NCI-H187 treated with DMSO at 0.1 percent for 48 hours (cell line): ENCODE results near the gene SUMF1.

ENCODE experiments used
- DNase-seq: peaks from one replicate; lab custom pipeline; 2025; lab: John Stamatoyannopoulos, UW

SUMF1 gene

GRCh38 chr3:4385201-4385600 lies 81.9 kb downstream of the SUMF1 start:
- no peak for DNase-seq

DNA sequence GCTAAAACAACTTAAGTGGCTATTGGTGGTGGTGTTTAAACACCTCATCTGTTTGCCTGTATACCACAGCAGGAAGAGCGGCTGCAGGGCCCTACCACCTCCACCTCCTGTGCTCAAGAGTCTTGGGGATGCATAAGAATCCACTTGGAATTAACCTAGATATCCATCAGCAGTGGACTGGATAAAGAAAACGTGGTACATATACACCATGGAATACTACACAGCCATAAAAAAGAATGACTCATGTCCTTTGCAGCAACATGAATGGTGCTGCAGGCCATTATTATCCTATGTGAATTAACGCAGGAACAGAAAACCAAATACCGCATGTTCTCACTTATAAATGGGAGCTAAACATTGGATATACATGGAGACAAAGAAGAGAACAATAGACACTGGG lies 87.1 kb downstream of the SUMF1 start:
- DNase-seq = no peak

- DNase-seq = no peak
These were observed 90.6 kb downstream of the SUMF1 start for GRCh38 chr3:4376499-4376898.

GRCh38 chr3:4375911-4376310 lies 91.2 kb downstream of the SUMF1 start:
- DNase-seq = no peak

GRCh38 chr3:4373669-4374068 lies 93.4 kb downstream of the SUMF1 start:
- no peak for DNase-seq

GRCh38 chr3:4362523-4362922 lies 104.5 kb downstream of the SUMF1 start:
- no peak for DNase-seq

DNA sequence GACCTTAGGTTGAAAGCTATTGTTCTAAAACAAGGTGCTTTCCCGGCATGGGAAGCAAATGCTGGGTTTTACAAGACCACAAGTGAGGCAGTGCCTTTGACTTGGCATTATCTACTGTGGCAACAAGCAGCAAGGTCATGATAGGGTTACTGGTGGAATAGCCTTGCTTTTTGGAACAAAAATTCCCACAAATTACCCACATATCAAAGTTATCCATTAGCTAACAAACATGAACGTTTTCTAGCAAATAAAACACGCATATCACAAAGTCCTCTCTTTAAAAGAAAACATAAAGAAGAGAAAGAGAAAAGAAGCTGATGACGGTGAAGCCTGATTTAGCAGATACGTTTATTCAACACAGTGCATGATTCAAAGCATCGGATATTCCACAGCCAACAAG lies 106.3 kb downstream of the SUMF1 start:
- DNase-seq = no peak

DNA sequence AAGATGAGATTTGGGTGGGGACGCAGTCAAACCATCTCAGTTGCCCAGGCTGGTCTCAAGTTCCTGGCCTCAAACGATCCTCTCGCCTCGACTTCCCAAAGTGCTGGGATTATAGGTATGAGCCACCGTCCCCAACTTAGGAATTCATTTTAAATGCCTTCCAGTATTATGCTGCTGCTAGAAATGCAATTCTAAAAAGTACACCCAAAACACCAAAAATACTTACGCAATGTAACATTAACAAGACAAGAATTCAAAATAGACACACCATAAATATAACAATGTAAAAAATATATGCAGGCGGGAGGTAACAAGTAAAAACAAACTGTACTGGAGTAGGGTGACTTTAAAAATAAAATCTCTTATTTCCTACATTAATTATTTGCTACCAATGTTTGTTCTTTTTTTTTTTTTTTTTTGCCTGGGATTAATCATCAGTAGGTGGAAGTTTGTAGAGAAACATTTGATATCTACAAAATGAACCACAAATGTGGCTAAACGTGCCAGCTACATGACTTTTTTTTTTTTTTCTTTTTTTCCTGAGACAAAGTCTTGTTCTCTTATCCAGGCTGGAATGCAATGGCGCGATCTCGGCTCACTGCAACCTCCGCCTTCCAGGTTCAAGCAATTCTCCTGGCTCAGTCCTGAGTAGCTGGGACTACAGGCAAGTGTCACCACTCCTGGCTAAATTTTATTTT lies 107.1 kb downstream of the SUMF1 start:
- no peak for DNase-seq

GRCh38 chr3:4358273-4358672 lies 108.8 kb downstream of the SUMF1 start:
- no peak for DNase-seq

DNA sequence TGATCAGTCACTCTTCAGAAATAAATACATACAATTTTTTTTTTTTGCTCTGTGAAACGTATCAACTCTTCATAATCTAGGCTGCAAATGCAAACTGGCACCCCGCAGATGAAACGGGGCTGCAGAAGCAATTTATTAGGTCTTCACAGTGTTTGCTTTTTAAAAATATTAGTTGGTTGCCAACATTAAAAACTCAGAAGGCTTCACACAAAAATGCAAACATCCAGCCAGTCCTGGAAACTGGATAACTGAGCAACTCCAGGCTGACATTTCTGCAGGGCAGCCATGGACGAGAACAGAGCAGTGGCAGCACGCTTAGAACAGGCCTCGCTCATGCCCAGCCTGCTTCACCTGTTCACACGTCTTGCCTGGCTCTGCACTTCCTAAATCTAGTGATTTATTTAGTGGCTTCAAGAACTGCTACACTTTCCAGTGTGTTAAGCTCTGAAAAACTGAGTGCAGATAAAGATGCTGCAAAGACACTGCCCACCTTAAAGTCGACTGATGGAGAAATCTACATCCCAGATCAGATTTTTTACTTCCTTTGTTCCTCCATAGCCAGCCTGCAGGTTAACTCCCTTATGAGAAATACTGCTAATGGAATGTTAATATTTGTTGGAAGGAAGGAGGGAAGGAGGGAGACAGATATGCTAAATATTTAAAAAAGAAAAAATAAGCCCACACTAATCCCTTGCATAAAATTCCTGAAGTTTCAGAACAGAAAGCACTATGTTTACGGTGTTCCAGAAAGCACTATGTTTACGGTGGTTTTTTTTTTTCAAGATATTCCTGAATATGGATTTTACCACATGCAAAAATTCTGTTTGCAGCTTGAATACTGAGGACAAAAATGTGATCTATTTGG lies 110.3 kb downstream of the SUMF1 start:
- DNase-seq = no peak

DNA sequence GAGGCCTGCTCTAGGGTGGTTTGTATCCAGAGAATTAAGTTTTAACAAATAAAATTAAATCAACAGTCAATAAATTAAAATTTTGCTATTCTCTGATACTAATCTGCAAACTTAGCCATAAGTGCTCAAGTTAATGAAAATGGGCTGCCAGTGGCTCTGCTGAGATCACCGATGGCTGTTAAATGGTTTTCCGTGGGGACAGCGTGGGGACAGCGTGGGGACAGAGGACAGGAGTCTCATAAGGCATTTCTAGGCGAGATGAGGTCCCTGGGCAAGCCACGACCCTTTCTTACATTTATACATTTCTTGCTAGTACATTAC lies 110.9 kb downstream of the SUMF1 start:
- no peak for DNase-seq

GRCh38 chr3:4355401-4356219 lies 111.5 kb downstream of the SUMF1 start:
- DNase-seq = no peak

- DNase-seq = no peak
These were observed 115.2 kb downstream of the SUMF1 start for GRCh38 chr3:4351872-4352271.

- DNase-seq = no peak
These were observed 115.8 kb downstream of the SUMF1 start for GRCh38 chr3:4351164-4351855.

DNA sequence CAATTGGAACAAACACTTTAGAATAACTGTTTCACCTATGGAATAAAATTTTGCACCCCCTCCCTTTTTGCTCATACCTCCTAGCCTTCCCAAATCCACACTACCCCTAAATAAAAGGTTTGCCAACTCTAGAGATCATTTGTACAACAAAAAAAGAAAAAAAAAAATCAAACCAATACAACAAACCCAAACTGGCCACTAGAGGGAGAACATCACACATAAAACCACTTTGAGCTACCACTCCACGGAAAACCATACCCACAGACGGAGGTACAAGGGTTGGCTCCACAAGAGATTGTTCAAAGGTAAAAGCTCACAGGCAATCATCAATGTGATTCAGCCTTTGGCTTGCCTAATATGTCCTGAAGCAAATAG lies 116.3 kb downstream of the SUMF1 start:
- no peak for DNase-seq

DNA sequence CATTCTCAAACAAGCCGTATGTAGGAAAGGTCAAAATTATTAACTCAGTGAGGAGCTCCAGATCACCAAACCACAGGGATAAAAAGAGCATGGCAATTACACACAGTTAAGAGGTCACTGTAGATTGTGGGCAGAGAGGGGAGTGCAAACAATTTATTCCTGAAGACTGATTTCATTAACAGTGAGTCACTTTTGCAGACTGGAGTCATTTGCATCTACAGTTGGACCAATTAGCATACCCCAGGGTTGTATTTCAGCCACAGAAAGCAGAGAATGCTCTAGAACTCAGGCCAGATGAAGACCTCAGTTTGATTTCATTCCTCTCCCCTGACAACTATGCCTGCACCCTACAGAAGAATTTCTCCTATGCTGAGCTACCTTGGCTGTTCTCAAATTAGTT lies 123.8 kb downstream of the SUMF1 start:
- no peak for DNase-seq

DNA sequence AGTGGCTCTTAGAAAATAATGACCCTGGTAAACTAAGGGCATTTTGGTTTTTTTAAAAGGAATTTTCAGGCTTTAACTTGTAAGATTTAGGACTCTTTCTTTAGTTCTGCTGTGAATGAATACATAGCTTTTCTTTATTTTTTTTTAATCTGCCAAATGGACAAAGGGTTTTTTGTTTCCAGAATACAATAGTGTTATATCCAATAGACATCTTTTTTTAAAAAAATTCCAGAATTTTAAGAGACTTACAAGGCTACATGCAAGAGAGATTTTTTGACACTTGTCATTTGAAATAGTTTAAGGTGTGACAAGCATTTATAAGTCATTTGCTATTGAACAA lies 125.8 kb downstream of the SUMF1 start:
- DNase-seq = no peak

- no peak for DNase-seq
These were observed 126.4 kb downstream of the SUMF1 start for GRCh38 chr3:4340411-4341335.

DNA sequence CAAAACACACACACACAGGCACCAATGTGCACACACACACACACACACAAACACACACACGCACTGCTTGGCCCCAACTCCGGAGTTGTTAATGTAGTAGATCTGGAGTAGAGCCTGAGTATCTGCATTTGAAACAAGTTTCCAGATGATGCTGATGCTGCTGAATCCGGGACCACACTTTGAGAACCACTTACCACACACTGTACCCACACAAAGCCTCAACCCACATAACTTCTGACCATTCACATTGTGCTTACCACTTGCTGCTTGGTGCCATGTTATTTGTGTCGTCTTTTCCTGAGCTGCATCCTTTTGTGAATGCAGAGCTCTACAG lies 127.0 kb downstream of the SUMF1 start:
- DNase-seq = no peak

DNA sequence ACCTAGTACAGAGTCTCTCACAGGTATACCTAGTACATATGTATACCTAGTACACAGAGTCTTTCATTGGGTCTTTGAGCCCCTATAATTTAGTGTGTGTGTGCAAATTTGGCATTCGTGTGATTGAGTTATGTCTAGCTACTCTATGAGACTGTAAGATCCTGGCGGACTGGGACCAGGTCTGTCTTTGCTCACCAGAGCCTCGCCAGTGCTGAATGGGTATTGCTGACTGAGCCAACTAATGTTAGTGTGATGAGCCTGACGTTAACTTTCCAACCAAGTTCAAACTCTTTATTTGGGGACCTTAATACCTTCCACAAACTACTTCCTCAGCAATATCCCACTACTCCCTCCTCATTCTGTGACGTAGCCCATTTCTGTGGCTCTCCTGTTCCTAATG lies 128.3 kb downstream of the SUMF1 start:
- DNase-seq = no peak

DNA sequence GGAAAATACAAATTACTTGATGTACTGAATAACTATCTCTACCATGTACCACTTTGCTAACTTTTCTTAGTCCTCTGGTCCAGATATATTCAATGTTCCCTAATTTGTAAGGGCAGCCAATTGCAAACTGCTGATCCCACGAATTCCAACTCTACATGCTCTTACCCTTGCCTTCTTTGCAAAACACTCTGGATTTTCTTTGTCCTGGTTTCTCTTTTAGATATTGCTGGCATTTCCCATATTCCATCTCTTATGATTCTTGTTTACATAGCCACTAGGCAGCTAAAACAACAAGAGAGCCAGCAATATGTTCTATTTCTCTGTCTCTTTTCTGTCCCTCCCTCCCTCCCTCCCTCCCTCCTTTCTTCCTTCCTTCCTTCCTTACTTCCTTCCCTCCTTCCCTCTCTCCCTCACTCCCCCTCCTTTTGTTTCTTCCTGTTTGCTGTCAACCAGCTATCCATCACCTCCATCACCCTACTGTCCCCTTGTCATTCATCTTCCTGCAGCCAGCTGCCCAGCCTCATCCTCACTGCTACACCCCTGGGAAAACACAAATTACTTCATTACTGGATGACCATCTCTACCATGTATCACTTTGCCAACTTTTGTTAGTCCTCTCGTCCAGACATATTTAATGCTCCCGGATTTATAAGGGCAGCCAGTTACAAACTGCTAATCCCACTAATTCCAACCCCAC lies 130.1 kb downstream of the SUMF1 start:
- DNase-seq = no peak
